HG03460 (cell line): Measurements from ENCODE around the gene DRG2.
A peak's percentile ranks its signal among the peaks of the same experiment; 100 is the strongest.

Experiments
- ATAC-seq: cut with Tn5 transposase; IDR thresholded peaks from one replicate; pipeline ENCODE4 v1.9.1; 2021; ENCODE audit not compliant: unreplicated experiment

The DRG2 gene

GRCh38 chr17:18087610-18088491 is at the start of gene DRG2:
DRG2 (plus strand) TSS chr17:18087948; CDS start chr17:18088024, 76 bp downstream.
- peak; percentile 89 for ATAC-seq

GRCh38 chr17:18038149-18038850 is 49.4 kb upstream of the DRG2 start:
- no peak for ATAC-seq

GRCh38 chr17:18038861-18039534 is 48.8 kb upstream of the DRG2 start, which contains the start of the genes ATPAF2 and GID4:
ATPAF2 (minus strand) TSS chr17:18039168; CDS start chr17:18039013, 155 bp downstream.
GID4 (plus strand) TSS chr17:18039408; CDS start chr17:18039465, 57 bp downstream.
- peak; percentile 88 for ATAC-seq

GRCh38 chr17:18039535-18040260 is 48.0 kb upstream of the DRG2 start:
- peak; percentile 23 for ATAC-seq

- no peak for ATAC-seq
Measured at GRCh38 chr17:18040261-18040858, 47.4 kb upstream of the DRG2 start.

GRCh38 chr17:18041776-18042175 is 46.0 kb upstream of the DRG2 start:
- no peak for ATAC-seq

GRCh38 chr17:18042983-18043382 is 44.8 kb upstream of the DRG2 start:
- ATAC-seq = no peak

GRCh38 chr17:18043491-18043890 is 44.3 kb upstream of the DRG2 start:
- no peak for ATAC-seq

- no peak for ATAC-seq
Measured at GRCh38 chr17:18044609-18045008, 43.1 kb upstream of the DRG2 start.

- no peak for ATAC-seq
Measured at GRCh38 chr17:18045691-18046350, 41.9 kb upstream of the DRG2 start.

- ATAC-seq = no peak
Measured at GRCh38 chr17:18055597-18055996, 32.2 kb upstream of the DRG2 start.

GRCh38 chr17:18056214-18056613 is 31.5 kb upstream of the DRG2 start:
- ATAC-seq = no peak

GRCh38 chr17:18059283-18059682 is 28.5 kb upstream of the DRG2 start:
- no peak for ATAC-seq

- ATAC-seq = no peak
Measured at GRCh38 chr17:18064053-18064452, 23.7 kb upstream of the DRG2 start.

- no peak for ATAC-seq
Measured at GRCh38 chr17:18065546-18065945, 22.2 kb upstream of the DRG2 start.

GRCh38 chr17:18066866-18067265 is 20.9 kb upstream of the DRG2 start:
- ATAC-seq = no peak

GRCh38 chr17:18069101-18069500 is 18.6 kb upstream of the DRG2 start:
- no peak for ATAC-seq

- no peak for ATAC-seq
Measured at GRCh38 chr17:18070861-18071340, 16.8 kb upstream of the DRG2 start.

GRCh38 chr17:18071751-18072150 is 16.0 kb upstream of the DRG2 start:
- no peak for ATAC-seq
